ENCODE measurements around the gene BRINP3.
"Not testable (repeated sequence)": the region's sequence is repeated elsewhere in the genome, so short reads cannot be mapped to it uniquely, and the experiment has no call there.

The BRINP3 gene

GRCh38 chr1:190477762-190478148, at the start of gene BRINP3:
Gene BRINP3, minus strand, starts transcription at chr1:190477864.
- no peak for DNase-seq (ENCODE audit: low read depth in 2 of 2)

- no peak for DNase-seq (ENCODE audit: low read depth in 2 of 2)
Observed at GRCh38 chr1:190511554-190511953, 33.9 kb upstream of the BRINP3 start.

- DNase-seq (ENCODE audit: low read depth in 2 of 2): no peak
Observed at GRCh38 chr1:190507357-190507756, 29.7 kb upstream of the BRINP3 start.

GRCh38 chr1:190504539-190504938, 26.9 kb upstream of the BRINP3 start:
- DNase-seq (ENCODE audit: low read depth in 2 of 2): not testable (repeated sequence)

GRCh38 chr1:190497565-190497964, 19.9 kb upstream of the BRINP3 start:
- DNase-seq (ENCODE audit: low read depth in 2 of 2): no peak

- no peak for DNase-seq (ENCODE audit: low read depth in 2 of 2)
Observed at GRCh38 chr1:190494451-190494850, 16.8 kb upstream of the BRINP3 start.

GRCh38 chr1:190491404-190491803, 13.7 kb upstream of the BRINP3 start:
- no peak for DNase-seq (ENCODE audit: low read depth in 2 of 2)

GRCh38 chr1:190484045-190484444, 6.4 kb upstream of the BRINP3 start:
- DNase-seq (ENCODE audit: low read depth in 2 of 2): no peak

- no peak for DNase-seq (ENCODE audit: low read depth in 2 of 2)
Observed at GRCh38 chr1:190480231-190480630, 2.6 kb upstream of the BRINP3 start.

GRCh38 chr1:190479516-190479915, 1.9 kb upstream of the BRINP3 start:
- DNase-seq (ENCODE audit: low read depth in 2 of 2): no peak

- no peak for DNase-seq (ENCODE audit: low read depth in 2 of 2)
Observed at GRCh38 chr1:190479050-190479397, 1.4 kb upstream of the BRINP3 start.

- DNase-seq (ENCODE audit: low read depth in 2 of 2): no peak
Observed at GRCh38 chr1:190478149-190479049, 735 bp upstream of the BRINP3 start.

GRCh38 chr1:190476806-190477205, 858 bp downstream of the BRINP3 start:
- no peak for DNase-seq (ENCODE audit: low read depth in 2 of 2)

- no peak for DNase-seq (ENCODE audit: low read depth in 2 of 2)
Observed at GRCh38 chr1:190476321-190476720, 1.3 kb downstream of the BRINP3 start.

- no peak for DNase-seq (ENCODE audit: low read depth in 2 of 2)
Observed at GRCh38 chr1:190475421-190476141, 2.1 kb downstream of the BRINP3 start.

GRCh38 chr1:190474650-190475211, 2.9 kb downstream of the BRINP3 start:
- no peak for DNase-seq (ENCODE audit: low read depth in 2 of 2)

GRCh38 chr1:190474010-190474409, 3.7 kb downstream of the BRINP3 start:
- DNase-seq (ENCODE audit: low read depth in 2 of 2): no peak

GRCh38 chr1:190472494-190472893, 5.2 kb downstream of the BRINP3 start:
- DNase-seq (ENCODE audit: low read depth in 2 of 2): no peak

- no peak for DNase-seq (ENCODE audit: low read depth in 2 of 2)
Observed at GRCh38 chr1:190472042-190472441, 5.6 kb downstream of the BRINP3 start.

GRCh38 chr1:190464690-190465089, 13.0 kb downstream of the BRINP3 start:
- no peak for DNase-seq (ENCODE audit: low read depth in 2 of 2)

GRCh38 chr1:190456129-190456528, 21.5 kb downstream of the BRINP3 start:
- no peak for DNase-seq (ENCODE audit: low read depth in 2 of 2)

GRCh38 chr1:190455631-190456030, 22.0 kb downstream of the BRINP3 start:
- no peak for DNase-seq (ENCODE audit: low read depth in 2 of 2)

- no peak for DNase-seq (ENCODE audit: low read depth in 2 of 2)
Observed at GRCh38 chr1:190453550-190453949, 24.1 kb downstream of the BRINP3 start.
